Measurements from ENCODE around the gene COMT.

DNA sequence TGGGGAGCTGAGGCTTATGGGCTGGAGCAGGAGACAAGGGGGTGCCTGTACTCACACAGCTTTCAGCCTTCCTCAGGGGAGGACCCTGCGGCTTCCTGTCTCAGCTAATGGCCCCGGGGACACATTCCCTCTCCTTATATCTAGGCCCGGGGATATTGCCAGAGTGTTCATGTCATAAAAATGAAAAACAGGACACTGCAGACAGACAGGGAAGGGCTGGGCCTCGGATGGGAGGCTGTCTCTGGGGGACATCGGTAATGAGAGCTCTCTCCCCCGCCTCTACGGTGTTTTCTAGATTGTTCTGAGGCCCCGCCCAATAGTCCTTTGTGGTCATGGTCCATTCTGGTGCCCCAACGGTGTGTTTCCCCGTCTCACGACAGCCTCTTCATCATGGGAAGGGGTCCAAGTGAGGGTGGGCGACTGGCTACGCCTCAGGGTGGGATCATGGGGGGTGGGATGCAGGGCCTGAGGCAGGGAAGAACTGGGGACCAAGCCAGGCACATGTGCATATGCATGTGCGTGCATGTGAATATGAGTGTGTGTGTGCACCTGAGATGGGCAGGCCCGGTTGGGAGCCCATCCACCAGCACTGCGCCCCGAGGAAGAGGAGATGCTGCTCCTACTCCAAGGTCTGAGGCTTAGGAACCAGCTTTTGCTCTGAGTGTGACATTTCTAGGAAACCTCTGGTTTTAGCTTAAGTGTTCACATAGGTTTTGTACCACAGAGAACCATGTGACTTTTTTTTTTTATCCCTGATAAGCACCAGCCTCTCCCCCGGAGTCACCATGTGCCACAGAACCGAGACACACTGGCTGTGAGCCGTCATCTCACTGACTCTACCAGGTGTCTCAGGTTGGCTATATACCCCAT is 69.8 kb downstream of the COMT start:
- TF ChIP-seq, protein P1, sequence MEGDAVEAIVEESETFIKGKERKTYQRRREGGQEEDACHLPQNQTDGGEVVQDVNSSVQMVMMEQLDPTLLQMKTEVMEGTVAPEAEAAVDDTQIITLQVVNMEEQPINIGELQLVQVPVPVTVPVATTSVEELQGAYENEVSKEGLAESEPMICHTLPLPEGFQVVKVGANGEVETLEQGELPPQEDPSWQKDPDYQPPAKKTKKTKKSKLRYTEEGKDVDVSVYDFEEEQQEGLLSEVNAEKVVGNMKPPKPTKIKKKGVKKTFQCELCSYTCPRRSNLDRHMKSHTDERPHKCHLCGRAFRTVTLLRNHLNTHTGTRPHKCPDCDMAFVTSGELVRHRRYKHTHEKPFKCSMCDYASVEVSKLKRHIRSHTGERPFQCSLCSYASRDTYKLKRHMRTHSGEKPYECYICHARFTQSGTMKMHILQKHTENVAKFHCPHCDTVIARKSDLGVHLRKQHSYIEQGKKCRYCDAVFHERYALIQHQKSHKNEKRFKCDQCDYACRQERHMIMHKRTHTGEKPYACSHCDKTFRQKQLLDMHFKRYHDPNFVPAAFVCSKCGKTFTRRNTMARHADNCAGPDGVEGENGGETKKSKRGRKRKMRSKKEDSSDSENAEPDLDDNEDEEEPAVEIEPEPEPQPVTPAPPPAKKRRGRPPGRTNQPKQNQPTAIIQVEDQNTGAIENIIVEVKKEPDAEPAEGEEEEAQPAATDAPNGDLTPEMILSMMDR (IDR thresholded peaks at IDR 0.05) = no peak
- TF ChIP-seq MXD4 (CRISPR knock-in tag; IDR thresholded peaks at IDR 0.05; ENCODE audit: borderline replicate concordance) (no peak), MYBL2 (CRISPR knock-in tag; IDR thresholded peaks at IDR 0.05) (no peak), SMAD3 (CRISPR knock-in tag; IDR thresholded peaks at IDR 0.05; ENCODE audit: borderline replicate concordance) (no peak), NFE2L1 (CRISPR knock-in tag; IDR thresholded peaks at IDR 0.05) (no peak), FOXK1 (CRISPR knock-in tag; IDR thresholded peaks at IDR 0.05) (no peak), ZNF423 (CRISPR knock-in tag; IDR thresholded peaks at IDR 0.05) (no peak), CREM (CRISPR knock-in tag; IDR thresholded peaks at IDR 0.05) (no peak), TEAD1 (CRISPR knock-in tag; IDR thresholded peaks at IDR 0.05) (no peak)
- TF ChIP-seq, protein P2, sequence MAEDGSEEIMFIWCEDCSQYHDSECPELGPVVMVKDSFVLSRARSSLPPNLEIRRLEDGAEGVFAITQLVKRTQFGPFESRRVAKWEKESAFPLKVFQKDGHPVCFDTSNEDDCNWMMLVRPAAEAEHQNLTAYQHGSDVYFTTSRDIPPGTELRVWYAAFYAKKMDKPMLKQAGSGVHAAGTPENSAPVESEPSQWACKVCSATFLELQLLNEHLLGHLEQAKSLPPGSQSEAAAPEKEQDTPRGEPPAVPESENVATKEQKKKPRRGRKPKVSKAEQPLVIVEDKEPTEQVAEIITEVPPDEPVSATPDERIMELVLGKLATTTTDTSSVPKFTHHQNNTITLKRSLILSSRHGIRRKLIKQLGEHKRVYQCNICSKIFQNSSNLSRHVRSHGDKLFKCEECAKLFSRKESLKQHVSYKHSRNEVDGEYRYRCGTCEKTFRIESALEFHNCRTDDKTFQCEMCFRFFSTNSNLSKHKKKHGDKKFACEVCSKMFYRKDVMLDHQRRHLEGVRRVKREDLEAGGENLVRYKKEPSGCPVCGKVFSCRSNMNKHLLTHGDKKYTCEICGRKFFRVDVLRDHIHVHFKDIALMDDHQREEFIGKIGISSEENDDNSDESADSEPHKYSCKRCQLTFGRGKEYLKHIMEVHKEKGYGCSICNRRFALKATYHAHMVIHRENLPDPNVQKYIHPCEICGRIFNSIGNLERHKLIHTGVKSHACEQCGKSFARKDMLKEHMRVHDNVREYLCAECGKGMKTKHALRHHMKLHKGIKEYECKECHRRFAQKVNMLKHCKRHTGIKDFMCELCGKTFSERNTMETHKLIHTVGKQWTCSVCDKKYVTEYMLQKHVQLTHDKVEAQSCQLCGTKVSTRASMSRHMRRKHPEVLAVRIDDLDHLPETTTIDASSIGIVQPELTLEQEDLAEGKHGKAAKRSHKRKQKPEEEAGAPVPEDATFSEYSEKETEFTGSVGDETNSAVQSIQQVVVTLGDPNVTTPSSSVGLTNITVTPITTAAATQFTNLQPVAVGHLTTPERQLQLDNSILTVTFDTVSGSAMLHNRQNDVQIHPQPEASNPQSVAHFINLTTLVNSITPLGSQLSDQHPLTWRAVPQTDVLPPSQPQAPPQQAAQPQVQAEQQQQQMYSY (CRISPR knock-in tag; IDR thresholded peaks at IDR 0.05) = no peak

Data from WTC11 (cell line).